HG03565 (cell line): ENCODE measurements around the gene TRDN.

Experiments used
- ATAC-seq: cut with Tn5 transposase; IDR thresholded peaks from one replicate; pipeline ENCODE4 v1.9.1; 2021; ENCODE audit warnings: mild to moderate bottlenecking, moderate library complexity; ENCODE audit not compliant: unreplicated experiment

Gene TRDN

DNA sequence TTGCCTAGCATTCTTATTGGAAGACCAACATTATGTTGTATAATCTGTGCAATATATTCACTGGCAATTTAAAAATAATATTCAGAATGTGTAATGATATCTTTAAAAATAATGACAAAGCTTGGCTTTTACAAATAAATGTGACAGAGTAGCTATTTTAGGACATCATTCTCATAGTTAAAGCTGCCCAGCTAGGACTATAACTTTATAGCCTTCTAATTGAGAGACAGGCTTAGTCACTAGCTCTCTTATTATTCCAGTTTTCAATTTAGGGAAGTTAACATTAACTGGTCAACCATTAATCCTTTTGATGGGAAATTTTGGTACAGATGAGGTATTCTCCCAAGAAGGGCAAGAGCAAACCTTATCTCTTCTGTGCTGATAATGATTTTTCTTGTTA lies 443.5 kb downstream of the TRDN start:
- ATAC-seq, result no peak

DNA sequence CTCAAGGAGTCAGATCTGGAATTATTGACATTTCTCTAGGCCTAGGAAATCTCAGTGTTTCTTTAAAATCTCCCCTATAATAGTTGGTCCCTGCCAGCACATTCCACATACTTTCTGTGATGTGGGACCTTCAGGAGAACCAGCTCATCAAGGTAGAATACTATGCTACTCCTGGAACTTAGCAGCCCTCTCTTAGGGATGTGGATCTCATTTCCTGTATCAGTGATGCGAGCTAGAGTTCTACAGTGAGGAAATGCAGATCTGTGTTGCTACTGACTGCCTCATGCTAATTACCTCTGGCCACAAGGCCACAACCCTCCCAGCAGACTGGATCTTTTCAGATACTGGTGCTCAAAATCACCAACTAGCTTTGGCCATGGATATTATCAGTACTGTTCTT lies 446.9 kb downstream of the TRDN start:
- ATAC-seq, result no peak

DNA sequence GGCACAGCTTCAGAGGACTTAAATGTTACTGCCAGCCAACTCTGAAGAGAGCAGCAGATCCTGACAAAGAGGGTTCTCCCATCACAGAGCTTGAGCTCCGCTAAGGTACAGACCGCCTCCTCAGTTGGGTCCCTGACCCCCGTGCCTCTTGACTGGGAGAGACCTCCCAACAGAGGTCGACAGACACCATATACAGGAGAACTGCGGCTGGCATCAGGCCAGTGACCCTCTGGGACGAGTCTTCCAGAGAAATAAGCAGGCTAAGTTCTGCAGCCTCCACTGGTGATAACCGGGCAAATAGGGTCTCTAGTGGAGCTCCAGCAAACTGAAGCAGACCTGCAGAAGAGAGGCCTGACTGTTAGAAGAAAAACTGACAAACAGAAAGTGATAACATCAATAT lies 453.8 kb downstream of the TRDN start:
- ATAC-seq, result no peak

DNA sequence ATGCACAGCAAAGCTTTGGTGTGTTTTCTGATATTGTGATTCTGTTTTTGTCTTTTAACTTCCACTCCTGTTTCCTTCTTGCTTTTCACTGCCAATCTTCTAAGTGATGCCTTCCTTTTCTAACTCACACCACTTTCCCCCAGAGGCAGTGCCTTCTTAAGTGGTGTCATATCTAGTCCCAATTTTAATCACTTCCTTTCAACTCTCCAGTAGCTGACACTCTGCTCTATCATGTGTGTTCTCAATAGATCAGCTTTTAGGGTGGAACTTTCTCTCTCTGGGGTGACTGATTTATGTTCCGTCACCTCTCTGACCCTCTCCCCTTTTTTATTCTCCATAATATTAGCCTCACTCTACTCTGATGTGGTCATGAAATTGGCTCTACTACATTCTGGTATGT lies 460.0 kb downstream of the TRDN start:
- ATAC-seq, result no peak

DNA sequence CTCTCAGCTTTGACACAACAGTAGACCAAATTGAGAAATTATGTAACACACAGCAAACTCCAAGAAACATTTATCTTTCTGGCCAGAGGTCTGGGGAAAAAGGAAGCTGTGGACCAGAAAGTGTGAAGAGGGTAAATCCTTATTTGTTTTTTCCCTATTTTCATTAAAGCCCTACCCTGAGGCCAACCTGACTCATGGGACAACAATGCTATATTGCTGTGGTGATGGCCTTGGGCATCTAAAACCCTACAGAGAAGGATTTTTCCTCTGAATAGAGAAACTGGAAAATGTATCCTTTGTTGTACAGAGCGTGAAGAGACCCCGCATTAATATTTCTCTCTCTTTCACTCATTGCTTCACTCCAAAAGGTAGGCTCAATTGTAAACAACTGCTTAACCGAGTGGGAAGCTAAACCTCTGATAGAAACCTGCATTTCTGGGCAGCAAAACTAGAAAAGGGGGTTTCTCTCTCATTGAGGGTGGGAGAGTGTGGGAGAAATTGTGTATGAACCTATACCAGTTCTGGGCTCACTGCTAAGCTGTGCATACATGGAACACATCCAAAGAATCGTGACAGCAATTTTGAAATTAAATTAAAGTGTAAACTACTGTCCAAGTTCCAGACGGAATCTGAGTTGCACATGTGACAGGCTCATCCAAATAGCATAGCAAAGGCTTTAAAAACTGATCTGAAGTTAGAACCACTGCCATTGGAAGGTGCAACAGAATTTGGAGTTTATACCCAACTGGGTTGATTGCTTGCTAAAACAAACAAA lies 465.2 kb downstream of the TRDN start:
- no peak for ATAC-seq

DNA sequence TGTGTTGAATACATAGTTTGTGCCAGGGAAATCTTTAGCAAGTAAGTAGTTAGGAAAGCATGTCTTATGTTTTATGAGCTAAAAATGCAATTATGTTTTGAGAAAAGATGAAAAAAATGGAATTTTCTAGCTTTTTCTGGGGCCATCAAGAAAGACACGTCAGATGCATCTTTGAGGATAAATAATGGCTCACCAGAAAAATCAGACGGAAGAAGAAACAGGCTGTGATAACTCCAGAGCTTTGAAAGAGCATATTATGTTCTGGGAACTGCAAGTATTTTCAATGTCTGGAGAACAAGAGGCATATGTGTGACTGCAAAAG lies 467.0 kb downstream of the TRDN start:
- ATAC-seq, result no peak

DNA sequence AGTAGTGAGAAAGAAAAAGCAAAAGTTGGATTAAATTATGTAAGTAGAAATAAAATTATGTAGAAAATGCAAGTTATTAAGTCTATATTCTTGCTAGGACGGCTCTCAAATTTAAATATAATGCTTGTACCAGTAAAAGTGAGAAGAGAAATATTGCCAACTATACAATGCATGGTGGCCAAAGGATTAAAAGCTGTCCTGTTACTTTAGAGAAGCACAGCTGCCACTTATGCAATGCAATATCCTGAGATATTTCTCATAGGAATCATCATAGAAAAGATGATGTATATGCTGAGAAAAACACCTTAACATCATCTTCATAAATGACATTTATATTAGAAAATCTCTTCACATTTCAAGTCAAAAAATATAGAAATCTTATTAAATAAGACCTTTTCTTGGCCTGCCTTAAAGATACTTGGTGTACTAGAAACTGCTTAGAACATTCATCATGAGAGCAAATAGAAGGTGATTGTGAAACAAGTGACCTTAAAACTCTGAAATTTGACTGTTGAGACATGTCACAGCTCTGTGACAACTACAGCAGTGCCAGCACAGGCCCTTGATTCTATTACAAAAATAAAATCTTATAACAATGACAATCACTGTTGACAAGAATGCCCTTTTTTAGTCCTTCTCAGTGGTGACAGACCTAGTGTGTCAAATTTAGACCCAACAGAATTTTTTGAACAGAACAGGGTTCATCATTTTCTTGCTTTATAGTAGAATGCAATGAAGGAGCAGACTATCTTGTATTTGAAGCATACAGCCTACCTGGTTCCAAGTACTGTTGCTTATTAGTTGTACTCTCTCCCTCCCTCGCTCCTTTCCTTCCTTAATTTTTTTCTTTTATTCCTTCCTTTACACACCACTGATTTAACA lies 467.6 kb downstream of the TRDN start:
- ATAC-seq, result no peak

DNA sequence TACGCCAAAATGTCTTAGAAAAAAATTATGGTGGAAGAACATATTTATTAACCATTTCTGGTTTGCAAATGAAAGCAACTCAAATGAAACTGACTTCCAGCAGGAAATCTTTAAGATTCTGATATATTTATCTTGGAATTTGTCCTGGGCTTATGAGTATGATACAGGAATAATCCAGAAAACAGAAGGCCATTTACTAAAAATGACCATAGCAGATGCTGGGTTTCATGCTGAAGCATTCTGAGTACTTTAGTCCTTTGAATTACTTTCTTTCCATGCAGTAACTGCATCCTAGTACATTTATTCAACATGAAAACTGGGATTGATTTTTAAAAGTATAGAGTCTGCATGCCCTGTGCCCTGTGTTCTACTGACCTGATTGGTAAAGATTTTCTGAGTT lies 468.3 kb downstream of the TRDN start:
- no peak for ATAC-seq
